CD14-positive monocyte (primary cell): ENCODE measurements around the gene ACSL3. TPM values are rescaled to one million over a fixed set of nuclear protein-coding genes. Genes with fewer than 3 reads are reported as not detected.
"Not testable (repeated sequence)": the region's sequence is repeated elsewhere in the genome, so short reads cannot be mapped to it uniquely, and the experiment has no call there.

Experiments used
- DNase-seq, 3 donors: peaks; one replicate each; pipeline ENCODE4 v3.0.0-alpha.2; 2011 to 2022
- H2AFZ ChIP-seq: 2 replicates; pipeline ENCODE4 v1.6.0; 2012; ENCODE audit warnings: mild to moderate bottlenecking, low read depth, low read length, inconsistent platforms; ENCODE audit not compliant: insufficient read depth, poor library complexity, severe bottlenecking
- H3K27ac ChIP-seq, 2 donors: 1 replicate in 1 of 2; 2 replicates in 1 of 2; pipeline ENCODE4 v1.5.1; 2012 to 2013; ENCODE audit warnings: low read length in 2 of 2, control low read depth in 1 of 2, inconsistent platforms in 1 of 2, low read depth in 1 of 2, mild to moderate bottlenecking in 1 of 2
- H3K27me3 ChIP-seq, 2 donors: one replicate each; pipeline versions ENCODE4 v1.6.0 to v1.6.1; 2011 to 2013; ENCODE audit warnings: low read length in 2 of 2; ENCODE audit not compliant: control insufficient read depth in 2 of 2, insufficient read depth in 2 of 2
- H3K36me3 ChIP-seq, 2 donors: replicated peaks in 1 of 2; 1 replicate in 1 of 2; 2 replicates in 1 of 2; pipeline versions ENCODE4 v1.5.1 to v1.6.1; 2012 to 2013; ENCODE audit warnings: low read length in 2 of 2, control low read depth in 1 of 2, inconsistent platforms in 1 of 2, mild to moderate bottlenecking in 1 of 2; ENCODE audit not compliant: insufficient read depth in 2 of 2, control insufficient read depth in 1 of 2
- H3K4me1 ChIP-seq, 2 donors: 1 replicate in 1 of 2; 2 replicates in 1 of 2; pipeline versions ENCODE4 v1.5.1 to v1.6.1; 2012 to 2013; ENCODE audit warnings: low read length in 2 of 2, control low read depth in 1 of 2, inconsistent platforms in 1 of 2, mild to moderate bottlenecking in 1 of 2, moderate library complexity in 1 of 2; ENCODE audit not compliant: insufficient read depth in 2 of 2, control insufficient read depth in 1 of 2
- H3K4me2 ChIP-seq: replicated peaks from 2 replicates; pipeline ENCODE3; 2012; ENCODE audit warnings: low read length, moderate library complexity, mild to moderate bottlenecking; ENCODE audit not compliant: poor library complexity, severe bottlenecking; ENCODE audit errors: extremely low read depth
- H3K4me3 ChIP-seq, 3 experiments: fragments of 200-600 bp in 1 of 3; sonication (generic) in 1 of 3; replicated peaks in 1 of 3; 1 replicate in 2 of 3; 2 replicates in 1 of 3; pipeline ENCODE4 v1.5.1; 2011 to 2013; ENCODE audit warnings: low read length in 3 of 3, mild to moderate bottlenecking in 3 of 3, control low read depth in 2 of 3, low read depth in 2 of 3, inconsistent platforms in 1 of 3, moderate library complexity in 1 of 3
- H3K79me2 ChIP-seq: 2 replicates; pipeline ENCODE4 v1.6.0; 2012; ENCODE audit warnings: mild to moderate bottlenecking, control low read depth, inconsistent platforms, low read length, moderate library complexity; ENCODE audit not compliant: insufficient read depth
- H3K9ac ChIP-seq: 2 replicates; pipeline ENCODE4 v1.6.0; 2017; ENCODE audit warnings: low read length, mild to moderate bottlenecking; ENCODE audit not compliant: insufficient read depth, poor library complexity, severe bottlenecking
- H3K9me3 ChIP-seq, 2 donors: replicated peaks in 1 of 2; 1 replicate in 1 of 2; 2 replicates in 1 of 2; pipeline versions ENCODE4 v1.5.1 to v1.6.1; 2012 to 2013; ENCODE audit warnings: low read length in 2 of 2, control low read depth in 1 of 2; ENCODE audit not compliant: control insufficient read depth in 1 of 2, insufficient read depth in 1 of 2
- H4K20me1 ChIP-seq: 2 replicates; pipeline ENCODE4 v1.6.0; 2012; ENCODE audit warnings: mild to moderate bottlenecking, low read length, control low read depth, moderate library complexity; ENCODE audit not compliant: insufficient read depth
- H3K27ac Mint-ChIP-seq, 7 donors: one replicate each; pipeline ENCODE4 v1.8.0; 2020; ENCODE audit warnings: mild to moderate bottlenecking in 7 of 7, mixed read lengths in 7 of 7, moderate library complexity in 6 of 7, inconsistent platforms in 2 of 7
- H3K27me3 Mint-ChIP-seq, 3 donors: one replicate each; pipeline ENCODE4 v1.8.0; 2021 to 2022; ENCODE audit warnings: low read depth in 3 of 3, mild to moderate bottlenecking in 3 of 3, mixed read lengths in 3 of 3, moderate library complexity in 3 of 3, inconsistent platforms in 1 of 3
- H3K36me3 Mint-ChIP-seq, 2 donors: one replicate each; pipeline ENCODE4 v1.8.0; 2020; ENCODE audit warnings: mixed read lengths in 2 of 2, inconsistent platforms in 1 of 2, mild to moderate bottlenecking in 1 of 2
- H3K4me1 Mint-ChIP-seq: one replicate; pipeline ENCODE4 v1.8.0; 2020; ENCODE audit warnings: mild to moderate bottlenecking, mixed read lengths
- H3K4me3 Mint-ChIP-seq, 2 donors: one replicate each; pipeline ENCODE4 v1.8.0; 2020; ENCODE audit warnings: mild to moderate bottlenecking in 2 of 2, mixed read lengths in 2 of 2, moderate library complexity in 1 of 2
- H3K9me3 Mint-ChIP-seq, 7 donors: one replicate each; pipeline ENCODE4 v1.8.0; 2020 to 2022; ENCODE audit warnings: mixed read lengths in 7 of 7, mild to moderate bottlenecking in 6 of 7, moderate library complexity in 6 of 7, inconsistent platforms in 2 of 7
- CTCF ChIP-seq: fragments of 200-600 bp; IDR thresholded peaks from one replicate; pipeline ENCODE4 v1.8.0; 2022; ENCODE audit warnings: antibody characterized with exemption, mild to moderate bottlenecking
- WGBS: methylation state at CpG from one replicate; pipeline ENCODE4 v1.1.5; 2013; ENCODE audit warnings: missing lambda C conversion rate; ENCODE audit not compliant: insufficient coverage; 5-methylcytosine and 5-hydroxymethylcytosine counted together
- intact Hi-C, 2 donors: fragments of 100-400 bp; cut with micrococcal nuclease; formaldehyde crosslinking; loops; one replicate each; pipeline versions ENCODE4 v1.15.0 to v1.15.1; 2023
- polyA plus RNA-seq, 3 donors: library from polyadenylated mRNA; depleted of rRNA in 1 of 3; unstranded in 2 of 3; stranded (reverse) in 1 of 3; fragments of 300-500 nt in 2 of 3; fragments of >200 nt in 1 of 3; fragmentation: Illumina TruSeq in 2 of 3; gene quantifications; 1 replicate in 2 of 3; 2 replicates in 1 of 3; pipeline ENCODE4 v1.2.3, GENCODE V29; 2012 to 2021

ACSL3 gene
- polyA plus RNA-seq, 3 donors = 8.8 to 24.4 (median 19.9) TPM

GRCh38 chr2:222846003-222846402, 14.8 kb upstream of the ACSL3 start:
- Histone ChIP-seq H3K4me2 (no peak overlapping the region), H3K27me3 (no peaks in the 10 kb centered on the region), H3K9ac (no peak overlapping the region), H3K9me3 (no peaks in the 10 kb centered on the region), H4K20me1 (no peaks in the 10 kb centered on the region), H3K4me1 (peaks cover 53 to 59% of the 10 kb centered on the region in 2 donors), H3K79me2 (no peaks in the 10 kb centered on the region), H3K36me3 (no peaks in the 10 kb centered on the region), H3K27ac (no peak overlapping the region), H3K4me3 (no peak overlapping the region), H2AFZ (no peak overlapping the region)
- H3K4me3 Mint-ChIP-seq = no peak overlapping the region
- H3K9me3 Mint-ChIP-seq = no peaks in the 10 kb centered on the region
- no peak for TF ChIP-seq CTCF
- intact Hi-C loops = no loop called here
- H3K4me1 Mint-ChIP-seq = peaks cover 50% of the 10 kb centered on the region
- H3K36me3 Mint-ChIP-seq = no peaks in the 10 kb centered on the region
- WGBS = 80% methylated on average over 3 of the region's 4 CpGs
- DNase-seq = no peak
- H3K27me3 Mint-ChIP-seq = peaks cover 0 to 10% (median 3%) of the 10 kb centered on the region in 3 donors
- peak overlapping the region in 1 of 7 donors; percentile 63 for H3K27ac Mint-ChIP-seq

- H3K27ac ChIP-seq, H3K36me3 Mint-ChIP-seq, intact Hi-C loops, H4K20me1 ChIP-seq, H3K27me3 ChIP-seq, H3K4me3 Mint-ChIP-seq, DNase-seq, H3K4me2 ChIP-seq, H3K4me3 ChIP-seq, H3K9ac ChIP-seq, H3K9me3 Mint-ChIP-seq, H3K79me2 ChIP-seq, H2AFZ ChIP-seq, H3K9me3 ChIP-seq, H3K36me3 ChIP-seq: not testable (repeated sequence)
- 85% methylated on average over 4 of the region's 6 CpGs for WGBS
- Mint-ChIP-seq H3K27ac (peak overlapping the region in 1 of 7 donors; percentile 57), H3K27me3 (peaks cover 0 to 10% (median 3%) of the 10 kb centered on the region in 3 donors), H3K4me1 (peaks cover 31% of the 10 kb centered on the region)
- H3K4me1 ChIP-seq = peaks cover 34 to 39% of the 10 kb centered on the region in 2 donors
These were observed 12.8 kb upstream of the ACSL3 start for GRCh38 chr2:222848031-222848430.
